Stimulated activated CD4-positive, alpha-beta T cell treated with anti-CD3 and anti-CD28 coated beads, Interleukin-1b, Interleukin-23, amount 100 ng/mL, for 1 hour (primary cell): ENCODE results near the gene ALKBH4.
"Not testable (repeated sequence)": the region's sequence is repeated elsewhere in the genome, so short reads cannot be mapped to it uniquely, and the experiment has no call there.

ENCODE experiments used
- DNase-seq, 2 donors: peaks; one replicate each; pipeline ENCODE4 v3.0.0-alpha.2; 2020; ENCODE audit warnings: low read depth in 2 of 2

The ALKBH4 gene

DNA sequence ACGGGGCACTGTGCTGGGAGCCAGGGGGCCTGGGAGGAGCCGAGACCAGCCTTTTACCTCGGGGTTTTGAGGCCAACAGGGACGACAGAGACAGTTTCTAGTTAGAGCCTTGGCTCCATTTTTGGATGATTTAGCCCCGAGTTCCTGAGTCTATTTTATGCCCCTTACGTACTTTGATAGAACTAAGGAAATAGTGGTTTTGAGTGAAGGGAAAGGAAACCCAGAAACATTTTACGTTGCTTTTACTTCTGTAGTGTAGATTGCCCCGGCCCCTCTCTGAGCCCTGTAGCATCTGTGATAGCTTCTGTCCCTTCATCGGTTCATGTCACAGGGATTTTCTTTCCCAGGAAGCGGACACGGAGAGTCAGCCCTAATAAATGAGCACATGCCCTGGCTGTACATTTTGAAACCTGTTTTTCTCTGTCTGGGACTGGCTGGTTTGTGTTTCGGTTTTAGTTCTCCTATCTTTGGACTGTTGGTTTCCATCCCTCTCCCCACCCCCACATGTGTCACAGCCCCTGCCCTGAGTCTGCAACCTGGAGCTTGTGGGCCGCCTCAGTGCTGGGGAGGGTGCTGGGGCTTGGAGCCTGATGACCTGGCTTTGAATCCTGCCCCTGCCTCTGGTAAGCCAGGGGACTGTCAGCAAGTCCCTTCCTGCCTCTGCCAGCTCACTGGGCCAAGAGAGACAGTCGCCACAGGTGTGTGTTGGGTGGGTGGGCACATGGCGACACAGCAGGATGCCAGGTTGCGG lies 38.2 kb downstream of the ALKBH4 start:
- DNase-seq = peak in 1 of 2 donors; percentile 54

DNA sequence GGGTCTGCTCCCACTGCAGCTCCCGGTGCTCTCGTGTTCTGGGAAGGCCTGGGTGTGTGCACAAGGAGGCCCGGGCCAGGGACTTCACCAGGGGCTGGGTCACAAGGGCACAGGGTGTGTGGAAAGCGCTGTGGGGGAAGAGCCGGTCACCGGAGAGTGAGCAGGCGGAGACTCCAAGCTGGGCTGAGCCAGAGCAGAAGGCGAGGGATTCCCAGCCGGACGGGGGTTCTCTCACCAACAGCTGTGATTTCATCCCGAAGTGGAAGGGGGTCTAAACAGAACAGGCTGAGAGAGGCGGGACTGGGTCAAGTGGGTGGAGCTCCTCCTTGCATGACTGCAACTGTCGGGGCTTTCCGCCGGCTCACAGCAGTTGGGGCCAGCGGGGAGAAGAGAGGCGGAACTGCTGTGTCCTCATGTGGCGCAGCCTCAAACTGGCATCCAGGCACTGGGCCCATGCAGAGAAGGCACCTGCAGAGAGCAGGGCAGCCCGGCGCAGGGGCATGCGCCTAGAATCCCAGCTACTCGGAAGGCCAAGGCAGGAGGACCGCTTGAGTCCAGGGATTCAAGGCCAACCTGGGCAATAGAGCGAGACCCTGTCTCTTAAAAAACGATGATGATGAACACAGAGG lies 38.9 kb downstream of the ALKBH4 start:
- DNase-seq = peak; percentile 56 to 60

DNA sequence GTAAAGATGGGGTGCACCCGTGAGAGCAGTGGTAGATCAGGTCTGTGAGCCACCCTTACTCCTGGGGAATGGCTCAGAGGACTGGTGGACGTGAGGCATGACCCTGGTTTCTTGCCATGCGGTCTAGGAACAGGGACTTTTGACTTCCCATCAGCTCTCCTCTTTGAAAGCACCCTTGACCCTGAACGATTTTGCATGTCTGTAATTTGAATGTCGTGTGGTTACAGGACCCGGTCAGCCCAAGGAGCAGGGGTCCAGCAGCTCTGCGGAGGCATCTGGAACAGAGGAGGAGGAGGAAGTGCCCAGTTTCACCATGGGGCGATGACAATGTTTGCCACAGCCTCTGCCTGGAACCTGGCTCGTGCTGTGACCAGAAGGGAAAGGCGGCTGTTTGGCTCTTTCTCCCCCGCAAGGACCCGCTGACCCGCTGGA lies 39.9 kb downstream of the ALKBH4 start:
- DNase-seq = no peak

DNA sequence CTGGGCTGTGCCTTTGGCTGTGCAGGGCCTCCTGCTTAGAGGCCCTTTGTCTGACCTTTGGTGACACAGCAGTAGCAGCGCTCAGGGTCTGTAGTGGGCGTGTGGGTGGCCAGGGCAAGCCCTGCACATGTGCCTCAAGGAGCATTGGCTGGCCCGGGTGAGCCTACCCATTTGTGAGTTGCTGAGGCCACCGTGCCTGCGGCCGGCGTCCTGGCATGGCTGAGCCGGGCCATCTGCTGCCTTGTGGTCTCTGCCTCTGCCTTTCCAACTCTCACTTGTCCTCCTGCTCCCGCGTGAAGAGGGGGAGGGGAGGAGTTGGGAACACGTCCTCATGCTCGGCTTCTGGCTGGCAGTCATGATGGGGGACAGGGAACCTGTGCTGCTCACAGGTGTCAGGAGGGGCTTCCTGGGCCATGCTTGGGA lies 40.5 kb downstream of the ALKBH4 start:
- no peak for DNase-seq

DNA sequence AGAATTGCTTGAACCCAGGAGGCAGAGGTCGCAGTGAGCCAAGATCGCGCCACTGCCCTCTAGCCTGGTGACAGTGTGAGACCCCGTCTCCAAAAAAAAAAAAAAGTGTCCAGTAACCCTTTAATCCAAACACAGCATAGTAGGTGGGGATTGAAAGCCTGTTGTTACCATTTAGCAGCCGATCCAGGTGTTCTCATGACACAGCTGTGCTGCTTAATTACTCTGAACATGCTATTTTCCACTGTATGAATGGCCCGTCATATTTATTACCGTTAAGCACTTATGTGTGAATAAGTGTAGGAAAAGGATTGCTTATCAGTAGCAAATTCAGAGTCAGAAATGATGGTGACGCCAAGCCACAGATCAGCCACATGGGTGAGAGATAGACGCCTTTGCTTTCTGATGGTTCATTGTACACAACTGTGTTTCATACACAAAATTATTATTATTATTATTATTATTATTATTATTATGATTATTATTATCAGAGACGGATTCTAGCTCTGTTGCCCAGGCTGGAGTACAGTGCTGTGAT lies 42.9 kb downstream of the ALKBH4 start:
- DNase-seq = no peak

DNA sequence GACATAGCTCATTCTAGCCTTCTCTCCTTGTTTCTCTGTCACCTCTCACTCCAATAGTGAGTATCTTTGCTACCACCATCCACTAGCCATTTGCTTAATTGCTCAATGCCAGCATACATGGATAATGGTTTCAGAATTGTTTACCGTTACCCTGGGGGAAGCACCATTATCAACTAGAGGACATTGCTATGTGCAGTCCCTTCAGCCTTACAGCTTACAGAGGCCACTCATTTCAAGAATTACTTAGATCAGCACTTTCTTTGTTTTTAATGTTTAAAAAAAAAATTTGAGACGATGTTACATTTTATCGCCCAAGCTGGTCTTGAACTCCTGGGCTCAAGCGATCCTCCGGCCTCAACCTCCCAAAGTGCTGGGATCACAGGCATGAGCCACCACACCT lies 46.1 kb downstream of the ALKBH4 start:
- no peak for DNase-seq

DNA sequence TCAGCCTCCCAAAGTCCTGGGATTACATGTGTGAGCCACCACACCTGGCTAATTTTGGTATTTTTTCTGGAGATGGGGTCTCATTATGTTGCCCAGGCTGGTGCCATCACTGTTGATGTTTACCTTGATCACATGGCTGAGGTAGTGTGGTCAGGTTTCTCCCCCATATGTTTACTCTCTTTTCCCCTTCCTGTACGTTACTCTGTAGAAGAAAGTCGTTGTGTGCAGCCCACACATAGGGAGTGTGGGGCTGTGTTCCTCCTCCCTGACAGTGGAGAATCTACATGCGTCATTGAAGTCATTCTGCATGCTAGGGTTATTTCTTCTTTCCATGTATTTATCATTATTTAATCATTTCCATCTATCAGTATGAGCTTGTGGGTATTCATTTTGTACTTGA lies 47.6 kb downstream of the ALKBH4 start:
- no peak for DNase-seq

DNA sequence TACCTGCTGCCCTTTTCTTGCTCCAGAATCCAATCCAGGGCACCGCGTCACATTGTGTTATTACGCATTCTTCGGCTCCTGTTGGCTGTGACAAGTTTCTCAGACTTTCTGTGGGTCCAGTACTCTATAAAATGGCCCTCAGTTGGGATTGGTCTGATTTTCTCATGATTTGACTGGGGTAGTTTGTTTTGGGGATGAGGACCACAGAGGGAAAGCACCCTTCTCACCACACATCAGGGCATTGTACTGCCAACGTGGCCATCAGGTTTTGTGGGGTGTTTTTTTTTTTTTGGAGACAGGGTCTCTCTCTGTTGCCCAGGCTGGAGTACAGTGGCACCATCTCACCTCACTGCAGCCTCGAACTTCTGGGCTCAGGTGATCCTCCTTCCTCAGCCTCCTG lies 48.3 kb downstream of the ALKBH4 start:
- no peak for DNase-seq

DNA sequence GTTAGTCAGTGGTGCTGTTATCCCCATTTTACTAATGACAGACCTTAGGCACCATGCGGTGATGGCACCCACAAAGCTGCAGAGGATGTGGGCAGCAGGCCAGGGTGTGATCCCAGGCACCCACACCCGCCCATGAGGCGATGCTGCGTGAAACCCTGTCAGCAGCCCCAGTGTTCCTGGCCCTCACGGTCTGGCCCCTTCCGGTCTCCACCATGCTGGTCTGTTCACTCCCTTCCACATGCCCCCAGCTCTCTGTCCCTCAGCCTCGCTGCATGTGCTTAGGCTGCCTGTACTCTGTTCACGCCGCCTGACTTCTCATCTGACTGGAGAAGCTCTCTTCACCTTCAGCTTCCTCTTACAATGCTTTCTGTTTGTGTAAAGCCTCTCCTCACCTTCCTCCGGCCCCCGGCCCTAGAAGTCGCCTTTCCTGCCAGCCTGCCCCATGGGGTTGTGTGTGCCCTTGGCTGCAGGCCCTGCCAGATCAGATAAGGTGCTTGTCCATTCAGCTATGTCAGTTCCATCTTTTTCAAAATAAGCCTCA lies 48.9 kb downstream of the ALKBH4 start:
- no peak for DNase-seq

DNA sequence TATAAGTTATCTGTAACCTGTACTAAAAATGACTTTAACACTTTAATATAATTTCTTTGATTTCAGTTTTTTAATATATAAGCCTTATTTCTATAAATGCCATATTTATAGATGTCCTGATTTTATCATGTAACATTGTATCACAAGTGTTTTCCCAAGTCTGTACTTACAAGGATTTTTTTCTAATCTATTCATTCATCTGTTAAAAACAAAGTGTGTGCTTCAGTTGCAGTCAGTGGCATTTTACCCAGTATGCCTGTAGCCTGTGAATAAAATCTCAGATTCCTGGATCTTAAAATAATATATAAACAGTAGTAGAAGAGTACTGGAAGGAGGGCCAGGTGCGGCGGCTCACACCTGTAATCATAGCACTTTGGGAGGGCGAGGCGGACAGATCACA lies 51.1 kb downstream of the ALKBH4 start:
- DNase-seq = no peak

DNA sequence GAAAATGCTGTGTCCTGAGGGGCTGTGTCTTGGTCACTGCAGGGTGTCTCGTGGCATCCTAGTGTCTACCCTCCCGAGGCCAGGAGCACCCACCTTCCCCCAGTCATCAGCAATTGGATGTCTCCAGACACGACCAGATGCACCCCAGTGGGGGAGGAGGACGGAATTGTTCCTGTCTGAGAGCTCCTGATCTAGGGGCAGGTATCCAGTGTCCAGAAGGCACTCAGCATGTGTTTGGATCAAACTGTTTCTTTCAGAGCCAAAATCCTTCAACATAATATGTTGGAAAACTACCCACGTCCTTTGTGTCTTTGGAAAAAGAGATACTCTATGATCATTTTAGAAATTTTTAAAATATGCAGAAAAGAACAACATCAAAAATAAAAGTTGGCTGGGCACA lies 51.6 kb downstream of the ALKBH4 start:
- no peak for DNase-seq

DNA sequence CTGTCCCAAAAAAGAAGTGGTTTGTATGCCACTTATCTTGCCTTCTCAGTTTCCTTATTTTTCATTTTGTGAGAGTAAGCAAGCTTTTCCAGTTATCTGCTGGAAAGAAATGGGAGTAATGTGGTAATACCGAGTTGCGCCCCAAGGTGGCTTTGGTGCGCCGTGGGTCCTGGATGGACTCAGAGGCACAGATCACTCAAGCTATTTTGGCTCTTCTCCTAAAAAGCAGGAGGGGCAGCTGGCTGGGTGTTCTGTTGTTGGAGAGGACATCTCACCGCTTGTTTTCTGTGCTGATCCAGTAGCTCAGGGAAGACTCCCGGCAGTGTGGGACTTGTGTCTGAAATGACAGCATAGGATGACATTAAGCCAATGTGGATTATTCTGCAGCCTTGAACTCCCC lies 52.1 kb downstream of the ALKBH4 start:
- no peak for DNase-seq

DNA sequence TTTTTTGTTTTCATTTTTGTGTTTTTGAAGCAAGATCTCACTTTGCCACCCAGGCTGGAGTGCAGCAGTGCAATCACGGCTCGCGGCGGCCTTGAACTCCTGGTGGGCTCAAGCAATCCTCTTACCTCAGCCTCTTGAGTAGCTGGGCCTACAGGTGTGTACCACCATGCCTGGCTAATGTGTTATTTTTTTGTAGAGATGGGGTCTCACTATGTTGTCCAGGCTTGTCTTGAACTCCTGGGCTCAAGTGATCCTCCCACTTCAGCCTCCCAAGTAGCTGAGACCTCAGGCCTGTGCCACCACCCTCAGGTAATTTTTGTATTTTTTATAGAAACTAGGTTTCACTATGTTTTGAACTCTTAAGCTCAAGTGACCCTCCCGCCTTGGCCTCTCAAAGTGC lies 53.7 kb downstream of the ALKBH4 start:
- no peak for DNase-seq

DNA sequence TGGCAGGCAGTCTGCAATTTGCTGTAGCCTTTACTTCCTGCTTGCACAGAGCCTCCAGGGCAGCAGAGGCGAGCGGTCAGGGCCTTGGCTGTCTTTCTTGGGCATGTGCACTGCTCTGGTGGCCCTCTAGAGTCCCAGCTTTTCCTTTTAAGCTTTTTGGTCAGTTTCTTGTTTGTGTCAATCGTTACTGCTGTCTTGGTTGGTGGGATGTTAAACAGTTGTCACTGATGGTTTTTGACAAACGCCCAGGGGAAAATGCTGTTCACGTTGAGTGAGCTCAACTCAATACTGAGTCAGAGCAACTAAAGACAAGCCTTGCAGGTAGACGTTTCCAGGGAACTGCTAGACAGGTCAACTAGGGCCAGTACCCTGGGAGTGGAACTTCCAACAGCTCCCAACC lies 54.5 kb downstream of the ALKBH4 start:
- no peak for DNase-seq

DNA sequence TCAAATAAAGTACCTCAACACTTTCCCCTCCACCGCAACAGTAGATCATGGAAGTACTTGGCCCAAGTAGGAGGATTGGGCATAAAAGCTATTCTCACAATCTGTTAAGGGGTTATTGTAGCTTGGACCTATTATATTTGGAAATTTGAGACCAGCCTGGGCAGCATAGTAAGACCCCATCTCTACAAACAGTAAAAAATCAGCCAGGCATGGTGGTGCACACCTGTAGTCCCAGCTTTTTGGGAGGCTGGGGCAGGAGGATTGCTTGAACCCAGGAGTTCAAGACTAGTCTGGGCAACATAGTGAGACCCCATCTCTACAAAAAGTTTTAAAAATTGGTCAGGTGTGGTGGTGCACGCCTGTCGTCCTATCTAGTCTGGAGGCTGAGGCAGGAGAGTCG lies 55.3 kb downstream of the ALKBH4 start:
- DNase-seq = no peak

DNA sequence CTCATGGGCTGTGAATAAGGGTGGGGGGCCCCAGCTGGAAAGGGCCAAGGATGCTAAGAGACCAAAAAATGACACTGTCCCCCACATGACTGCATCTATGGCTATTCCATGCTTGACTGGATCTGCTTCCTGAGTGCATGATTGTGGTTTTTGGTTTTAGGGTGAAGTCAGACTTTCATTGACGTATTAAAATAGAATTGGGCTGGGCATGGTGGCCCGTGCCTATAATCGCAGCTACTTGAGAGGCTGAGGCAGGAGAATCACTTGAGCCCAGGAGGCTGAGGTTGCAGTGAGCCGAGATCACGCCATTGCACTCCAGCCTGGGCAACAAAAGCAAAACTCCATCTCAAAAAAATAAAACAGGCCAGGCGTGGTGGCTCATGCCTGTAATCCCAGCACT lies 56.1 kb downstream of the ALKBH4 start:
- DNase-seq = not testable (repeated sequence)

DNA sequence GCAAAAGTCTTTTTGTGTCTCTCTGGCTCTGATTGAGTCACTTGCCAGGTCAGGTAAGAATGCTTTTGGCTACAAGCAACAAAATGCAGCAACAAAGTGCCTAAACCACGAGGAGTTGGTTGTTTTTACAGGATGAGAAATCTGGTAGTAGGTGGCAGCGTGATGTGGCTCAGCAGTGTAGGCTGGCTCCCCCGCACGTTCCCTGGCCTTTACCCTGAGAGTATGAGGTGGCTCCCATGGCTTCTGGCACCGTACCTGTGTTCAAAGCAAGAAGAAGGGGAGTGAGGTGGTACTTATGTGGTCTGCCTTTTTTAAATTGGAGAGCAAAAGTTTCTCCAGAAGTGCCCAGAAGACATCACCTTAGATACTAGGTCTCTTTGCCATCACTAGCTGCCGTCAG lies 56.8 kb downstream of the ALKBH4 start:
- DNase-seq = no peak
